22Rv1 (cell line): ENCODE measurements around the gene GRIFIN.

Experiments used
- ZFX ChIP-seq: fragments of 450-650 bp; IDR thresholded peaks from 2 replicates; pipeline ENCODE4 v1.6.1; 2017; ENCODE audit warnings: antibody characterized with exemption, borderline replicate concordance
- TF ChIP-seq, protein P1 (sequence below): fragments of 450-650 bp; IDR thresholded peaks from 2 replicates; pipeline ENCODE4 v1.5.1; 2017; ENCODE audit warnings: mild to moderate bottlenecking

DNA sequence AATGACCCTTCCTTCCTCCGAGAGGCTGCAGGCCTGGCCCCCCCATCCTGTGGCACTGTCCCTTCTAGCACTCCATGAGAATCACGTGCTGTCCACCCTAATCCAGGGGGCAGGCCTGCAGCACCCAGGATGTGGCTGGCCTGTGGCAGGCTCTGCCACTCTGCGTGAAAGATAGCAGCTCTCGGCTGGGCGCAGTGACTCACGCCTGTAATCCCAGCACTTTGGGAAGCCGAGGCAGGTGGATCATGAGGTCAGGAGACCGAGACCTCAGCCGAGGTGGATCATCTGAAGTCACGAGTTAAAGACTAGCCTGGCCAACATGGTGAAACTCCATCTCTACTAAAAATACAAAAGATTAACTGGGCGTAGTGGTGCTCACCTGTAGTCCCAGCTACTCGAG, 24.5 kb upstream of the GRIFIN start:
- TF ChIP-seq, protein P1, sequence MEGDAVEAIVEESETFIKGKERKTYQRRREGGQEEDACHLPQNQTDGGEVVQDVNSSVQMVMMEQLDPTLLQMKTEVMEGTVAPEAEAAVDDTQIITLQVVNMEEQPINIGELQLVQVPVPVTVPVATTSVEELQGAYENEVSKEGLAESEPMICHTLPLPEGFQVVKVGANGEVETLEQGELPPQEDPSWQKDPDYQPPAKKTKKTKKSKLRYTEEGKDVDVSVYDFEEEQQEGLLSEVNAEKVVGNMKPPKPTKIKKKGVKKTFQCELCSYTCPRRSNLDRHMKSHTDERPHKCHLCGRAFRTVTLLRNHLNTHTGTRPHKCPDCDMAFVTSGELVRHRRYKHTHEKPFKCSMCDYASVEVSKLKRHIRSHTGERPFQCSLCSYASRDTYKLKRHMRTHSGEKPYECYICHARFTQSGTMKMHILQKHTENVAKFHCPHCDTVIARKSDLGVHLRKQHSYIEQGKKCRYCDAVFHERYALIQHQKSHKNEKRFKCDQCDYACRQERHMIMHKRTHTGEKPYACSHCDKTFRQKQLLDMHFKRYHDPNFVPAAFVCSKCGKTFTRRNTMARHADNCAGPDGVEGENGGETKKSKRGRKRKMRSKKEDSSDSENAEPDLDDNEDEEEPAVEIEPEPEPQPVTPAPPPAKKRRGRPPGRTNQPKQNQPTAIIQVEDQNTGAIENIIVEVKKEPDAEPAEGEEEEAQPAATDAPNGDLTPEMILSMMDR = no peak
- no peak for TF ChIP-seq ZFX
